ENCODE results near the gene MYO1F.
A peak's percentile ranks its signal among the peaks of the same experiment; 100 is the strongest.

MYO1F gene

GRCh38 chr19:8491574-8491973, 85.7 kb downstream of the MYO1F start:
- DNase-seq (ENCODE audit: low read depth, low spot score) = no peak

GRCh38 chr19:8490873-8491272, 86.4 kb downstream of the MYO1F start:
- no peak for DNase-seq (ENCODE audit: low read depth, low spot score)

GRCh38 chr19:8490395-8490760, 86.9 kb downstream of the MYO1F start:
- DNase-seq (ENCODE audit: low read depth, low spot score) = no peak

GRCh38 chr19:8489561-8490394, 87.5 kb downstream of the MYO1F start:
- no peak for DNase-seq (ENCODE audit: low read depth, low spot score)

GRCh38 chr19:8488365-8488764, 88.9 kb downstream of the MYO1F start:
- no peak for DNase-seq (ENCODE audit: low read depth, low spot score)

GRCh38 chr19:8487137-8487851, 89.9 kb downstream of the MYO1F start:
- peak; percentile 14 for DNase-seq (ENCODE audit: low read depth, low spot score)

GRCh38 chr19:8486661-8487136, 90.5 kb downstream of the MYO1F start:
- DNase-seq (ENCODE audit: low read depth, low spot score) = no peak

- no peak for DNase-seq (ENCODE audit: low read depth, low spot score)
These were observed 91.5 kb downstream of the MYO1F start for GRCh38 chr19:8485561-8486371.

GRCh38 chr19:8484331-8484894, 92.8 kb downstream of the MYO1F start:
- no peak for DNase-seq (ENCODE audit: low read depth, low spot score)

GRCh38 chr19:8483165-8483564, 94.1 kb downstream of the MYO1F start:
- DNase-seq (ENCODE audit: low read depth, low spot score) = no peak

- DNase-seq (ENCODE audit: low read depth, low spot score) = no peak
These were observed 94.5 kb downstream of the MYO1F start for GRCh38 chr19:8482696-8483095.

- DNase-seq (ENCODE audit: low read depth, low spot score) = no peak
These were observed 95.6 kb downstream of the MYO1F start for GRCh38 chr19:8481616-8482015.

GRCh38 chr19:8481201-8481600, 96.0 kb downstream of the MYO1F start:
- DNase-seq (ENCODE audit: low read depth, low spot score) = no peak

GRCh38 chr19:8478598-8478997, 98.6 kb downstream of the MYO1F start:
- DNase-seq (ENCODE audit: low read depth, low spot score) = no peak

- DNase-seq (ENCODE audit: low read depth, low spot score) = no peak
These were observed 99.4 kb downstream of the MYO1F start for GRCh38 chr19:8477889-8478288.

- DNase-seq (ENCODE audit: low read depth, low spot score) = no peak
These were observed 100.7 kb downstream of the MYO1F start for GRCh38 chr19:8476524-8476923.

- no peak for DNase-seq (ENCODE audit: low read depth, low spot score)
These were observed 102.2 kb downstream of the MYO1F start for GRCh38 chr19:8475005-8475404.

GRCh38 chr19:8473648-8474476, 103.4 kb downstream of the MYO1F start:
- DNase-seq (ENCODE audit: low read depth, low spot score) = no peak

Data from activated naive CD8-positive, alpha-beta T cell treated with anti-CD3 and anti-CD28 coated beads, Interleukin-2, amount 50 U/mL, for 16 hours (primary cell).